HepG2 (cell line): ENCODE results near the gene SLC25A15. TPM values are rescaled to one million over a fixed set of nuclear protein-coding genes. Genes with fewer than 3 reads are reported as not detected.

ENCODE experiments used
- ATAC-seq: fragments of 200-7000 bp; cut with Tn5 transposase; 3 replicates; pipeline ENCODE4 v1.9.1; 2020; ENCODE audit warnings: mild to moderate bottlenecking, moderate library complexity
- BruUV-seq: library from RNA; stranded (reverse); fragments of 400-500 nt; replicated peaks from 2 replicates; lab custom pipeline; 2021; lab: Mats Ljungman, UMichigan
- CTCF ChIA-PET: fragments of 300-600 bp; formaldehyde crosslinking; extraction: SDS; loops from one replicate; lab custom pipeline; 2021; ENCODE audit warnings: low total read pairs, inconsistent platforms, low intra/inter-chr PET ratio; lab: Yijun Ruan, JAX
- POLR2A ChIA-PET: fragments of 350-600 bp; sonication (Branson Sonifier 250); formaldehyde crosslinking; loops from one replicate; lab custom pipeline; 2020; ENCODE audit warnings: antibody characterized with exemption, inconsistent platforms; lab: Yijun Ruan, JAX
- DNase-seq: peaks from one replicate; pipeline ENCODE4 v3.0.0-alpha.2; 2015; ENCODE audit warnings: low spot score
- FAIRE-seq: peaks from 3 replicates; lab custom pipeline; 2011; peaks lifted over from hg19 to GRCh38; lab: Jason Lieb, UNC
- H2AFZ ChIP-seq: one replicate; pipeline ENCODE4 v1.6.1; 2011; ENCODE audit warnings: low read length, inconsistent platforms
- H3K27ac ChIP-seq: fragments of 300-600 bp; 3 replicates; pipeline ENCODE4 v1.8.0; 2011; ENCODE audit warnings: mixed run types, mild to moderate bottlenecking, mixed read lengths, low read length, inconsistent platforms; ENCODE audit not compliant: insufficient read depth; ENCODE audit errors: extremely low read length
- H3K27me3 ChIP-seq, 2 experiments: fragments of 200-600 bp in 1 of 2; 2 replicates in 1 of 2; 3 replicates in 1 of 2; pipeline versions ENCODE4 v1.6.0 to v1.8.0; 2011; ENCODE audit warnings: low read length in 2 of 2, mild to moderate bottlenecking in 2 of 2, moderate library complexity in 2 of 2, inconsistent platforms in 1 of 2; ENCODE audit not compliant: insufficient read depth in 2 of 2, control insufficient read depth in 1 of 2
- H3K36me3 ChIP-seq, 2 experiments: fragments of 200-600 bp in 1 of 2; replicated peaks in 1 of 2; 2 replicates in 1 of 2; 3 replicates in 1 of 2; pipeline versions ENCODE4 v1.5.1 to v1.8.0; 2011; ENCODE audit warnings: low read length in 2 of 2, inconsistent platforms in 1 of 2; ENCODE audit not compliant: insufficient read depth in 2 of 2, control insufficient read depth in 1 of 2
- H3K4me1 ChIP-seq: 2 replicates; pipeline ENCODE4 v1.5.1; 2012; ENCODE audit warnings: low read length, inconsistent platforms; ENCODE audit not compliant: insufficient read depth
- H3K4me2 ChIP-seq: 2 replicates; pipeline ENCODE4 v1.6.0; 2011; ENCODE audit warnings: low read depth, low read length, inconsistent platforms
- H3K4me3 ChIP-seq, 3 experiments: fragments of 200-600 bp in 1 of 3; sonication (generic), shearing (Covaris generic) in 1 of 3; replicated peaks in 1 of 3; 2 replicates each; pipeline ENCODE4 v1.5.1; 2011 to 2016; ENCODE audit warnings: low read length in 3 of 3, inconsistent platforms in 2 of 3, low read depth in 2 of 3, mild to moderate bottlenecking in 2 of 3, control low read depth in 1 of 3, mixed read lengths in 1 of 3; ENCODE audit not compliant: insufficient read depth in 1 of 3
- H3K79me2 ChIP-seq: one replicate; pipeline ENCODE4 v1.6.1; 2011; ENCODE audit warnings: low read length, inconsistent platforms; ENCODE audit not compliant: insufficient read depth
- H3K9ac ChIP-seq: 2 replicates; pipeline ENCODE4 v1.6.0; 2011; ENCODE audit warnings: mild to moderate bottlenecking, low read depth, low read length, inconsistent platforms; ENCODE audit not compliant: insufficient read depth
- H3K9me3 ChIP-seq: 2 replicates; pipeline ENCODE4 v1.5.1; 2012; ENCODE audit warnings: mild to moderate bottlenecking, low read length
- H4K20me1 ChIP-seq: 2 replicates; pipeline ENCODE4 v1.6.0; 2011; ENCODE audit warnings: inconsistent platforms, mild to moderate bottlenecking, low read length, moderate library complexity; ENCODE audit not compliant: insufficient read depth
- FOXP1 ChIP-seq, 2 experiments: fragments of 450-650 bp in 1 of 2; IDR thresholded peaks; 2 replicates each; pipeline ENCODE4 v1.6.1; 2017 to 2018; ENCODE audit warnings: antibody characterized with exemption in 1 of 2
- HDAC1 ChIP-seq: sonication (generic); formaldehyde crosslinking; IDR thresholded peaks from 2 replicates; pipeline ENCODE4 v1.5.1; 2020; ENCODE audit warnings: mild to moderate bottlenecking, missing genetic modification reagents
- HDAC2 ChIP-seq: sonication (generic); formaldehyde crosslinking; IDR thresholded peaks from 2 replicates; pipeline ENCODE4 v1.4.0; 2020; ENCODE audit warnings: missing genetic modification reagents
- ISL2 ChIP-seq: sonication (generic); formaldehyde crosslinking; IDR thresholded peaks from 2 replicates; pipeline ENCODE4 v1.5.0; 2020; ENCODE audit warnings: missing genetic modification reagents
- MED1 ChIP-seq: sonication (generic); formaldehyde crosslinking; IDR thresholded peaks from 2 replicates; pipeline ENCODE4 v1.4.0; 2020; ENCODE audit warnings: missing genetic modification reagents
- MIXL1 ChIP-seq: IDR thresholded peaks from 2 replicates; pipeline ENCODE4 v1.6.1; 2016
- MXD4 ChIP-seq: IDR thresholded peaks from 2 replicates; pipeline ENCODE4 v1.6.1; 2016; ENCODE audit warnings: mild to moderate bottlenecking, missing biosample characterization, missing genetic modification reagents
- NCOA2 ChIP-seq: sonication (generic); formaldehyde crosslinking; IDR thresholded peaks from 2 replicates; pipeline ENCODE4 v1.8.0; 2022; ENCODE audit warnings: inconsistent platforms
- PHF21A ChIP-seq: sonication (generic); formaldehyde crosslinking; IDR thresholded peaks from 2 replicates; pipeline ENCODE4 v1.5.0; 2020; ENCODE audit warnings: mild to moderate bottlenecking, missing genetic modification reagents
- ZBTB1 ChIP-seq: sonication (generic); formaldehyde crosslinking; IDR thresholded peaks from 2 replicates; pipeline ENCODE4 v1.4.0; 2020; ENCODE audit warnings: missing genetic modification reagents, borderline replicate concordance
- ZBTB7B ChIP-seq: sonication (generic); formaldehyde crosslinking; IDR thresholded peaks from 2 replicates; pipeline ENCODE4 v1.4.0; 2020; ENCODE audit warnings: missing genetic modification reagents
- ZMYM4 ChIP-seq: sonication (generic); formaldehyde crosslinking; IDR thresholded peaks from 2 replicates; pipeline ENCODE4 v1.8.1; 2023; ENCODE audit warnings: mild to moderate bottlenecking, missing genetic modification reagents
- ZNF17 ChIP-seq: sonication (generic); formaldehyde crosslinking; IDR thresholded peaks from 2 replicates; pipeline ENCODE4 v1.5.0; 2020; ENCODE audit warnings: mild to moderate bottlenecking, missing genetic modification reagents
- ZNF670 ChIP-seq: sonication (generic); formaldehyde crosslinking; IDR thresholded peaks from 2 replicates; pipeline ENCODE4 v1.8.0; 2022; ENCODE audit warnings: mild to moderate bottlenecking, missing genetic modification reagents, borderline replicate concordance
- ZNF816 ChIP-seq: sonication (generic); formaldehyde crosslinking; IDR thresholded peaks from 2 replicates; pipeline ENCODE4 v1.8.0; 2022; ENCODE audit warnings: missing genetic modification reagents, mild to moderate bottlenecking, borderline replicate concordance
- WGBS: methylation state at CpG from one replicate; pipeline ENCODE4 v1.1.6; 2017; ENCODE audit warnings: low lambda C conversion rate; 5-methylcytosine and 5-hydroxymethylcytosine counted together
- in situ Hi-C: cut with HindIII; loops from 2 replicates; pipeline ENCODE4 v1.10.0; 2017; ENCODE audit warnings: low pct_unique_long_range_greater_than_20kb; ENCODE audit not compliant: extremely low pct_ligation_motif_present
- intact Hi-C: fragments of 100-400 bp; cut with micrococcal nuclease; formaldehyde crosslinking; loops from one replicate; pipeline ENCODE4 v1.10.0; 2022; ENCODE audit not compliant: unreplicated experiment
- polyA plus RNA-seq, 8 experiments: library from polyadenylated mRNA; depleted of rRNA in 3 of 8; stranded (reverse) in 7 of 8; unstranded in 1 of 8; fragments of >200 nt; fragmentation: Illumina TruSeq in 4 of 8; extraction: Trizol in 4 of 8; gene quantifications; 2 replicates each; pipeline versions ENCODE4 v1.2.1 to v1.2.3, GENCODE V29; 2011 to 2016; ENCODE audit warnings: low read depth in 4 of 8, missing spikeins in 1 of 8, mixed read lengths in 1 of 8; ENCODE audit not compliant: insufficient read depth in 1 of 8
- total RNA-seq, 5 experiments: library from RNA; depleted of rRNA; stranded (reverse); fragments of >200 nt; fragmentation: Illumina TruSeq; extraction: Trizol; gene quantifications; 2 replicates each; pipeline ENCODE4 v1.2.3, GENCODE V29; 2016; ENCODE audit warnings: low read depth in 1 of 5
- TF ChIP-seq, protein P1 (sequence below): IDR thresholded peaks from 2 replicates; pipeline ENCODE4 v1.4.0; 2020; ENCODE audit warnings: mild to moderate bottlenecking, missing genetic modification reagents

Gene SLC25A15
- total and polyA plus RNA-seq, 2 of the 13 experiments (the other 11 are each of a cell fraction or from before 2014, with no cell fraction given): 17.3 to 39.1 TPM

DNA sequence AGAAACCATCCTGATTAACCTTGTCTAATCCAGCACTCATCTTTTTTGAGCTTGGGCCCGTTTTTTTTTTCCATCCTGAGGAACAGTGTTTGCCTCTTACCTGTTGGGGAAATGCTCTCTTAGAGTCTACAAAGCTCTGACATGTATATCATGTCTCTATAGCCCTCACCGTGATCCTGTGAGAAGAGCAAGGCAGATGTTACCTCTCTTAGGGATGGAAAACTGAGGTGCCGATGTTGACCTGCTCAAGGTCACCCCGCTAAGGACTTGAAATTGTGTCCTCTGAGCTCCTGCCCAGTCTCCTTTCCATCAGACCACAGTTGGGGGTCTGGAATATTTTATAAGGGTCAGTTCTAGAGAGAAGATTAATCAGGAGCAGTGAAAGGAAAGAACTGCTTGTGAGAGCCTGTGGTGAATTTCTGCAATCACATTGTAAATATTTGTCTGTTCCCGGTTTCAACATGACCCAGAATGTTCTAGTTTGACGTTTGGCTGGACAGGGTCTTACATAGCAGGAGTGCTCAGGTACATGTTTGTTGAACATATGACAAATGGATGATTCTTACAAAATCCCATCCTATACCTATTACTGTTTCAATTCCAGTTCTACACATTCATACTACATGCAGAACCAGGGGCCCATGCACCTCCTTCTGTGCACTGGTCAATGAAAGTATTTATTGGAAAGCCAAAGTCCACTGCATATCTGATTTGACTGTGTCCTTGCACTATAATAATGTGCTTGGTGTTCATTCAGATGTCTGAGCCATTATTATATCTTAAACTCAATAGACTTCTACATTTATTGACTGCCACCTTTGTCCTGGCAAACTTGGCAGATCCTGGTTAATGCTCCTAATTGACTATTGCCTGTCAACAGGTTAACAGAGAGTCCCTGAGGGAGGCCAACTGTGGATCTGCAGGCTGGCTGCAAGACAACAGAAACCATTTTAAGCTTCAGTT, 12.1 kb downstream of the SLC25A15 start:
- WGBS: 33% methylated on average over 6 of the region's 6 CpGs
- ChIA-PET POLR2A (interaction anchor here (0.9 to 6.4 kb wide), 3 partner anchors 12 to 120 kb away, joined by 3 to 65 read pairs (median 3); partner anchors contain the start of gene SLC25A15), CTCF (no interaction called here)
- ATAC-seq (peak; percentile 92), FAIRE-seq (peak; percentile 34), DNase-seq (peak; percentile 73)
- H4K20me1 ChIP-seq: no peaks in the 10 kb centered on the region
- in situ Hi-C loops: no loop called here
- H3K4me2 ChIP-seq: peak overlapping the region; percentile 44
- no peaks in the 10 kb centered on the region for H3K27me3 ChIP-seq
- no peak overlapping the region for H2AFZ ChIP-seq
- no peaks in the 10 kb centered on the region for H3K9me3 ChIP-seq
- H3K36me3 ChIP-seq: peaks cover 26 to 63% of the 10 kb centered on the region in 2 experiments
- H3K4me3 ChIP-seq: no peak overlapping the region
- H3K4me1 ChIP-seq: peaks cover 34% of the 10 kb centered on the region
- intact Hi-C loops: no loop called here
- no peak overlapping the region; the same call in 1 of the 2 replicates for H3K9ac ChIP-seq
- H3K79me2 ChIP-seq: peaks cover 6% of the 10 kb centered on the region
- H3K27ac ChIP-seq: peak overlapping the region; percentile 74
- BruUV-seq: no TSS peak
- TF ChIP-seq ZNF17 (CRISPR knock-in tag): 0 out of 2 replicates have a peak, but pooled peaks have one; percentile 25
- TF ChIP-seq MIXL1 (CRISPR knock-in tag): peak; percentile 33; the same call in 1 of the 2 replicates
- TF ChIP-seq ZNF816 (CRISPR knock-in tag): 0 out of 2 replicates have a peak, but pooled peaks have one; percentile 47
- peak; percentile 50; the same call in 1 of the 2 replicates for TF ChIP-seq HDAC2 (CRISPR knock-in tag)
- no peak for TF ChIP-seq ZBTB1 (CRISPR knock-in tag)
- 0 out of 2 replicates have a peak, but pooled peaks have one; percentile 58 for TF ChIP-seq ZNF670 (CRISPR knock-in tag)
- TF ChIP-seq, protein P1, sequence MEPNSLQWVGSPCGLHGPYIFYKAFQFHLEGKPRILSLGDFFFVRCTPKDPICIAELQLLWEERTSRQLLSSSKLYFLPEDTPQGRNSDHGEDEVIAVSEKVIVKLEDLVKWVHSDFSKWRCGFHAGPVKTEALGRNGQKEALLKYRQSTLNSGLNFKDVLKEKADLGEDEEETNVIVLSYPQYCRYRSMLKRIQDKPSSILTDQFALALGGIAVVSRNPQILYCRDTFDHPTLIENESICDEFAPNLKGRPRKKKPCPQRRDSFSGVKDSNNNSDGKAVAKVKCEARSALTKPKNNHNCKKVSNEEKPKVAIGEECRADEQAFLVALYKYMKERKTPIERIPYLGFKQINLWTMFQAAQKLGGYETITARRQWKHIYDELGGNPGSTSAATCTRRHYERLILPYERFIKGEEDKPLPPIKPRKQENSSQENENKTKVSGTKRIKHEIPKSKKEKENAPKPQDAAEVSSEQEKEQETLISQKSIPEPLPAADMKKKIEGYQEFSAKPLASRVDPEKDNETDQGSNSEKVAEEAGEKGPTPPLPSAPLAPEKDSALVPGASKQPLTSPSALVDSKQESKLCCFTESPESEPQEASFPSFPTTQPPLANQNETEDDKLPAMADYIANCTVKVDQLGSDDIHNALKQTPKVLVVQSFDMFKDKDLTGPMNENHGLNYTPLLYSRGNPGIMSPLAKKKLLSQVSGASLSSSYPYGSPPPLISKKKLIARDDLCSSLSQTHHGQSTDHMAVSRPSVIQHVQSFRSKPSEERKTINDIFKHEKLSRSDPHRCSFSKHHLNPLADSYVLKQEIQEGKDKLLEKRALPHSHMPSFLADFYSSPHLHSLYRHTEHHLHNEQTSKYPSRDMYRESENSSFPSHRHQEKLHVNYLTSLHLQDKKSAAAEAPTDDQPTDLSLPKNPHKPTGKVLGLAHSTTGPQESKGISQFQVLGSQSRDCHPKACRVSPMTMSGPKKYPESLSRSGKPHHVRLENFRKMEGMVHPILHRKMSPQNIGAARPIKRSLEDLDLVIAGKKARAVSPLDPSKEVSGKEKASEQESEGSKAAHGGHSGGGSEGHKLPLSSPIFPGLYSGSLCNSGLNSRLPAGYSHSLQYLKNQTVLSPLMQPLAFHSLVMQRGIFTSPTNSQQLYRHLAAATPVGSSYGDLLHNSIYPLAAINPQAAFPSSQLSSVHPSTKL (CRISPR knock-in tag): peak; percentile 63; the same call in 1 of the 2 replicates
- no peak for TF ChIP-seq FOXP1 (IDR thresholded peaks at IDR 0.05)
- TF ChIP-seq FOXP1 (CRISPR knock-in tag; IDR thresholded peaks at IDR 0.05): 0 out of 2 replicates have a peak, but pooled peaks have one; percentile 17
- TF ChIP-seq ZMYM4 (CRISPR knock-in tag): 0 out of 2 replicates have a peak, but pooled peaks have one; percentile 31
- TF ChIP-seq MXD4 (CRISPR knock-in tag): 0 out of 2 replicates have a peak, but pooled peaks have one; percentile 23
- TF ChIP-seq ZBTB7B: peak; percentile 72
- TF ChIP-seq HDAC1 (CRISPR knock-in tag): peak; percentile 60
- TF ChIP-seq ISL2 (CRISPR knock-in tag): peak; percentile 51
- 0 out of 2 replicates have a peak, but pooled peaks have one; percentile 18 for TF ChIP-seq MED1 (CRISPR knock-in tag)
- TF ChIP-seq NCOA2: peak; percentile 48; the same call in 1 of the 2 replicates
- peak; percentile 57; the same call in 1 of the 2 replicates for TF ChIP-seq PHF21A (CRISPR knock-in tag)
